Measurements from ENCODE around the gene CHADL. TPM values are rescaled to one million over a fixed set of nuclear protein-coding genes. Genes with fewer than 3 reads are reported as not detected.

CHADL gene
- total RNA-seq, 1 donor from 2014 or later = 0.11 TPM

GRCh38 chr22:41234815-41235695 lies 5.7 kb downstream of the CHADL start:
- peaks cover 9% of the 10 kb centered on the region for H3K36me3 Mint-ChIP-seq (ENCODE audit: low read depth)
- intact Hi-C loops (cut with micrococcal nuclease) = no loop called here

DNA sequence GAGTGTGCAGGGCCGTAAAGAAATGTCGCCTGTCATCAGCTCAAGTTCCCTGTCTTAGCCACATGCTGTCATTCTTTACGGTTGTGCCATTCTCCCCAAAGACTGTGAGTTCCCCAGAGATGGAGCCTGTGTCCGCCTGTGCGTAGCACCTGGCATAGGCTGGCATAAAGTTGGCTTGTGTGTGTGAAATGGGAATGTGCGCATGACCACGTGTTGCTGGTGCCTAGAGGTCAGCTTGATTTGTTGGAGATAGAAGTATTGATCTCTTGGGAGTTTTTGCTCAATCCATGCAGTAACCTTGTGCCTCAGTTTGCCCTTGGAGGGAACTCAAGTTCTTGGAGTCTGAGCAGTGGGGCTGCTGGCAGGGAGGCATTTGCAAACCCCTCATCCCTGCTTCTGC lies 9.4 kb downstream of the CHADL start:
- Mint-ChIP-seq H3K27me3 (ENCODE audit: low read depth) (no peaks in the 10 kb centered on the region), H3K4me3 (ENCODE audit: low read depth) (no peak overlapping the region), H3K4me1 (ENCODE audit: low read depth) (no peaks in the 10 kb centered on the region), H3K36me3 (ENCODE audit: low read depth) (peaks cover 23% of the 10 kb centered on the region), H3K9me3 (no peaks in the 10 kb centered on the region), H3K27ac (no peak overlapping the region)
- intact Hi-C loops (cut with micrococcal nuclease) = no loop called here
- DNase-seq (ENCODE audit: low spot score) = no peak

More at GRCh38 chr22:41234815-41235695, 5.7 kb downstream of the CHADL start:
- peaks cover 2% of the 10 kb centered on the region for H3K27me3 Mint-ChIP-seq (ENCODE audit: low read depth)
- DNase-seq (ENCODE audit: low spot score) = no peak
- no peaks in the 10 kb centered on the region for H3K9me3 Mint-ChIP-seq
- no peak overlapping the region for H3K4me3 Mint-ChIP-seq (ENCODE audit: low read depth)
- H3K4me1 Mint-ChIP-seq (ENCODE audit: low read depth) = peaks cover 3% of the 10 kb centered on the region
- H3K27ac Mint-ChIP-seq = no peak overlapping the region

GRCh38 chr22:41230401-41230785 lies 10.3 kb downstream of the CHADL start:
- Mint-ChIP-seq H3K27ac (no peak overlapping the region), H3K36me3 (ENCODE audit: low read depth) (peaks cover 27% of the 10 kb centered on the region), H3K4me1 (ENCODE audit: low read depth) (no peaks in the 10 kb centered on the region), H3K27me3 (ENCODE audit: low read depth) (no peaks in the 10 kb centered on the region), H3K9me3 (no peaks in the 10 kb centered on the region), H3K4me3 (ENCODE audit: low read depth) (no peak overlapping the region)
- no peak for DNase-seq (ENCODE audit: low spot score)
- intact Hi-C loops (cut with micrococcal nuclease) = no loop called here

DNA sequence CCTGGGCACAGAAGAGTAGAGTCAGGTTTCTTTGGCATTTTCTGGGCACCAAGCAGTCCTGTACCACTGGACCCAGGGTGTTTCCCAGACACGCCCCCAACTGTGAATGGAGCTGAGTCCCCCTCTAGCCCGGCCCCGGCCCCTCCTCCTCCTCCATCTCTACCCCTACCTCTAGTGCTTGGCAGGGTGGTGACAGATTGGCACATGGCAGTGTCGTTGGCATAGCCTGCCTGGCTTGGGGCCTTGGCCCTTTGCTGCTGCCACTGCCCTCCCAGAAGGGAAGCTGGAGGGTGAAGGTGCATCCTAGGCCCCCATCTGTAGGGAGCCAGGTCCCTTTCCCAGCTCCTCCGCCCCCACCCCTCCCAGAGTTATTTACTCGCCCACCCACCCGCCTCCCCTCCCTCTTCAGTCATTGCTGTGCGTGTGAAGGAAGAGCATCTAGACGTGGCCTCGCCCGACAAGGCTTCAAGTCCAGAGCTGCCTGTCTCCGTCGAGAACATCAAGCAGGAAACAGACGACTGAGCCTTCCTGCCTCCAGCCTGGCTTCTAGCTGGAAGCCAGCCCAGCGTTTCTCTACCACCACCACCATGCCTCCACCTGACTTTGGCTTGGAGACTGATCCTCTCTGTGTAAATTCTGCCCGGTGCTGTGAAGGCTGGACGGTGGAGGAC lies 10.9 kb downstream of the CHADL start:
- no peaks in the 10 kb centered on the region for H3K27me3 Mint-ChIP-seq (ENCODE audit: low read depth)
- H3K4me3 Mint-ChIP-seq (ENCODE audit: low read depth) = no peak overlapping the region
- no peak overlapping the region for H3K27ac Mint-ChIP-seq
- H3K36me3 Mint-ChIP-seq (ENCODE audit: low read depth) = peaks cover 29% of the 10 kb centered on the region
- no peaks in the 10 kb centered on the region for H3K4me1 Mint-ChIP-seq (ENCODE audit: low read depth)
- DNase-seq (ENCODE audit: low spot score) = no peak
- intact Hi-C loops (cut with micrococcal nuclease) = no loop called here
- H3K9me3 Mint-ChIP-seq = no peaks in the 10 kb centered on the region

- intact Hi-C loops (cut with micrococcal nuclease) = no loop called here
- DNase-seq (ENCODE audit: low spot score) = no peak
- Mint-ChIP-seq H3K36me3 (ENCODE audit: low read depth) (peaks cover 35% of the 10 kb centered on the region), H3K27me3 (ENCODE audit: low read depth) (no peaks in the 10 kb centered on the region), H3K9me3 (no peaks in the 10 kb centered on the region), H3K27ac (no peak overlapping the region), H3K4me1 (ENCODE audit: low read depth) (no peaks in the 10 kb centered on the region), H3K4me3 (ENCODE audit: low read depth) (no peak overlapping the region)
Measured at GRCh38 chr22:41229215-41229614, 11.5 kb downstream of the CHADL start.

GRCh38 chr22:41226723-41227655 lies 13.7 kb downstream of the CHADL start:
- Mint-ChIP-seq H3K27ac (no peak overlapping the region), H3K9me3 (no peaks in the 10 kb centered on the region), H3K27me3 (ENCODE audit: low read depth) (no peaks in the 10 kb centered on the region), H3K4me3 (ENCODE audit: low read depth) (no peak overlapping the region), H3K4me1 (ENCODE audit: low read depth) (no peaks in the 10 kb centered on the region), H3K36me3 (ENCODE audit: low read depth) (peaks cover 46% of the 10 kb centered on the region)
- no peak for DNase-seq (ENCODE audit: low spot score)
- intact Hi-C loops (cut with micrococcal nuclease) = no loop called here

DNA sequence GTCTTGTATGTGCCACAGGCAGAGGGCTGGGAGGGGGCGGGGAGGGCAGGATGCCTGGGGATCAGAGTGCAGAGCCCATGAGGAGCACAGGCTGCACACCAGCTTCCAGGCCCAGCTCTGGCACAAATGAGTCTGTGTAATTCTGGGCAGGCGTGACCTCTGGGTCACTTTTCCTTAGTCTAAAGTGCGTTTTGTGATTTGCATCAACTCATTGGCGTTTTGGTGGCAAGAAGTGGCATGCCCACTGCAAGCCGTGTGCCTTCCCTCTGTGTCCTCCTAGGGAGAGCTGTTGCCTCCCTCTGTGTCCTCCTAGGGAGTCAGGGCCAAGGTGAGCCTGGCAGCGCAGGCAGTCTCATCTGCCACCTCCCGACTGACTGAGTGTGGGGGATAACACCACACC lies 17.2 kb downstream of the CHADL start:
- H3K36me3 Mint-ChIP-seq (ENCODE audit: low read depth) = peaks cover 54% of the 10 kb centered on the region
- no peaks in the 10 kb centered on the region for H3K9me3 Mint-ChIP-seq
- H3K27me3 Mint-ChIP-seq (ENCODE audit: low read depth) = no peaks in the 10 kb centered on the region
- H3K27ac Mint-ChIP-seq = no peak overlapping the region
- H3K4me1 Mint-ChIP-seq (ENCODE audit: low read depth) = no peaks in the 10 kb centered on the region
- H3K4me3 Mint-ChIP-seq (ENCODE audit: low read depth) = no peak overlapping the region
- no peak for DNase-seq (ENCODE audit: low spot score)
- intact Hi-C loops (cut with micrococcal nuclease) = no loop called here

- H3K36me3 Mint-ChIP-seq (ENCODE audit: low read depth) = peaks cover 54% of the 10 kb centered on the region
Measured at GRCh38 chr22:41222846-41223507, 17.8 kb downstream of the CHADL start.

GRCh38 chr22:41217553-41218157 lies 23.1 kb downstream of the CHADL start:
- DNase-seq (ENCODE audit: low spot score) = peak; percentile 38
- H3K27ac Mint-ChIP-seq = peak overlapping the region; percentile 75
- H3K4me1 Mint-ChIP-seq (ENCODE audit: low read depth) = peaks cover 21% of the 10 kb centered on the region
- H3K9me3 Mint-ChIP-seq = no peaks in the 10 kb centered on the region
- peak overlapping the region; percentile 55 for H3K4me3 Mint-ChIP-seq (ENCODE audit: low read depth)
- intact Hi-C loops (cut with micrococcal nuclease) = no loop called here
- H3K27me3 Mint-ChIP-seq (ENCODE audit: low read depth) = no peaks in the 10 kb centered on the region
- peaks cover 66% of the 10 kb centered on the region for H3K36me3 Mint-ChIP-seq (ENCODE audit: low read depth)

More at GRCh38 chr22:41222846-41223507, 17.8 kb downstream of the CHADL start:
- Mint-ChIP-seq H3K4me1 (ENCODE audit: low read depth) (peaks cover under 1% of the 10 kb centered on the region), H3K27me3 (ENCODE audit: low read depth) (no peaks in the 10 kb centered on the region), H3K9me3 (no peaks in the 10 kb centered on the region), H3K4me3 (ENCODE audit: low read depth) (no peak overlapping the region), H3K27ac (no peak overlapping the region)
- intact Hi-C loops (cut with micrococcal nuclease) = no loop called here
- no peak for DNase-seq (ENCODE audit: low spot score)

- Mint-ChIP-seq H3K27me3 (ENCODE audit: low read depth) (no peaks in the 10 kb centered on the region), H3K36me3 (ENCODE audit: low read depth) (peaks cover 64% of the 10 kb centered on the region), H3K4me1 (ENCODE audit: low read depth) (peaks cover 21% of the 10 kb centered on the region), H3K4me3 (ENCODE audit: low read depth) (no peak overlapping the region), H3K27ac (peak overlapping the region; percentile 26), H3K9me3 (no peaks in the 10 kb centered on the region)
- intact Hi-C loops (cut with micrococcal nuclease) = no loop called here
- DNase-seq (ENCODE audit: low spot score) = no peak
Measured at GRCh38 chr22:41216984-41217383, 23.7 kb downstream of the CHADL start.

DNA sequence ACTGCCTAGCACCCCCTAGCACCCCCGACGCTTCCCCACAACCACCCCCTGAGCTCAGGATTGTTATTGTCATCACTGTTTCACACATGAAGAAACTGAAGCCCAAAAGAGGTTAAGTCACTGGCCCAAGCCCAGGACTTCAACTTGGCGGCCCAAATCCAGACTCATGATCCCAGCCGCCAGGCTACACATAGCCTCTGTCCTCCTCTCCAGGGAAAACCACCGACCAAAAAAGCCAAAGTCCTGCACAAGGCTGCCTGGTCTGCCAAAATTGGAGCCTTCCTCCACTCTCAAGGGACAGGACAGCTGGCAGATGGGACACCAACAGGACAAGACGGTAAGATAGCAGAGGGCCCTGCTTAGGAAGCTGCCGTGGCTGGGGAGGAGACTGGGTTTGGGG lies 24.8 kb downstream of the CHADL start:
- H3K9me3 Mint-ChIP-seq = no peaks in the 10 kb centered on the region
- H3K4me3 Mint-ChIP-seq (ENCODE audit: low read depth) = no peak overlapping the region
- DNase-seq (ENCODE audit: low spot score) = no peak
- H3K4me1 Mint-ChIP-seq (ENCODE audit: low read depth) = peaks cover 21% of the 10 kb centered on the region
- peaks cover 59% of the 10 kb centered on the region for H3K36me3 Mint-ChIP-seq (ENCODE audit: low read depth)
- intact Hi-C loops (cut with micrococcal nuclease) = no loop called here
- H3K27ac Mint-ChIP-seq = peak overlapping the region; percentile 17
- H3K27me3 Mint-ChIP-seq (ENCODE audit: low read depth) = no peaks in the 10 kb centered on the region

GRCh38 chr22:41215409-41215808 lies 25.3 kb downstream of the CHADL start:
- Mint-ChIP-seq H3K9me3 (no peaks in the 10 kb centered on the region), H3K36me3 (ENCODE audit: low read depth) (peaks cover 59% of the 10 kb centered on the region)

More at GRCh38 chr22:41215409-41215808, 25.3 kb downstream of the CHADL start:
- intact Hi-C loops (cut with micrococcal nuclease) = no loop called here
- Mint-ChIP-seq H3K4me3 (ENCODE audit: low read depth) (no peak overlapping the region), H3K27me3 (ENCODE audit: low read depth) (no peaks in the 10 kb centered on the region), H3K4me1 (ENCODE audit: low read depth) (peaks cover 21% of the 10 kb centered on the region), H3K27ac (no peak overlapping the region)
- DNase-seq (ENCODE audit: low spot score) = no peak
